BE2C (cell line): ENCODE measurements around the gene FGD4.
A peak's percentile ranks its signal among the peaks of the same experiment; 100 is the strongest.

Source experiments
- DNase-seq: peaks from one replicate; pipeline ENCODE4 v3.0.0-alpha.2; 2020
- H3K27me3 ChIP-seq: fragments of 250-450 bp; sonication (Bioruptor Pico); 2 replicates; pipeline ENCODE4 v1.5.1; 2020; ENCODE audit warnings: mild to moderate bottlenecking
- H3K36me3 ChIP-seq: fragments of 250-450 bp; sonication (Bioruptor Pico); 2 replicates; pipeline ENCODE4 v1.5.1; 2020; ENCODE audit warnings: mild to moderate bottlenecking
- H3K4me1 ChIP-seq: fragments of 250-450 bp; sonication (Bioruptor Pico); 2 replicates; pipeline ENCODE4 v1.5.1; 2020
- H3K4me3 ChIP-seq: 2 replicates; pipeline ENCODE4 v1.5.1; 2011; ENCODE audit warnings: low read depth, low read length
- H3K9me3 ChIP-seq: fragments of 250-450 bp; sonication (Bioruptor Pico); 2 replicates; pipeline ENCODE4 v1.5.1; 2020
- CTCF ChIP-seq: IDR thresholded peaks from 2 replicates; pipeline ENCODE4 v1.5.1; 2012; ENCODE audit warnings: mild to moderate bottlenecking, low read depth, low read length

The FGD4 gene

DNA sequence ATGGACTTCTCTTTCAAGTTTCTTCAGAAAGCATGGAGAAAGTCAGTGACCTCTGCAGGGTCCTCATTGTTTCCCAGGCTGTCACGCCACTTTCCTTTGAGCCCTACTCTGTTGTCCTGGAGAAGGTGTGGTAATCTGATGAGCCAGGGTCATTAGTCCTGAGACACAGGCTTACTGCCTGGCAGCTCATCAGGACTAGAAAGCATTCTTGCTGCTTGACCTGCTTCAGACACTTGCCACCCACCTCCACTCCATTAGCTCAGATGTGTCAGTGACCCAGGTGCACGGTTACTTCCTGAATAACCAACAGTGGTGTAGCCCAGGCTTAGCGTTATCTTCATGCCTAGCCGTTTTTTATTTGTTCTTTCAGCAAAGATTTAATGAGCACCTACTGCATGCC is 93.9 kb downstream of the FGD4 start:
- no peak for DNase-seq
- Histone ChIP-seq H3K27me3 (no peaks in the 10 kb centered on the region), H3K9me3 (no peaks in the 10 kb centered on the region), H3K4me3 (no peak overlapping the region), H3K36me3 (no peaks in the 10 kb centered on the region), H3K4me1 (no peaks in the 10 kb centered on the region)
- no peak for TF ChIP-seq CTCF

DNA sequence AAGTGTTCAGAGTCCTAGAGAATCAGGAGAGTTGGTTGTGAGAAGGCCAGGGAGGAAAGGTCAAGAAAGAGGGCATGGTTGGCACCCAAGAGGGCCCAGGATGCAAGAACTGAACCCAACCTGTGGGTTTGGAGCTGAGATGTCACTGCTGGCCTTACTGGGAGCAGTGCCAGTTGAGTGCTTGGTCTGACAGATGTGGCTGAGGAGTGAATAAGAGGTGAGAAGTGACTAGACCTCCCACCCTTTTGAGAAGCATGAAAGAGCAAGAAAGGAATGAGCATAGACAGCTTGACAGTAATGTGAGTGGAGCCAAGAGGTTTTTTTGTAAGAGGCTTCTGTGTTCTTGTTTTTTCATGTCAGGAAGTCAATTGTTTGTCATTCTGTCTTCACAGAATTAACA is 95.3 kb downstream of the FGD4 start:
- Histone ChIP-seq H3K9me3 (no peaks in the 10 kb centered on the region), H3K4me3 (no peak overlapping the region), H3K36me3 (no peaks in the 10 kb centered on the region), H3K4me1 (no peaks in the 10 kb centered on the region), H3K27me3 (no peaks in the 10 kb centered on the region)
- no peak for TF ChIP-seq CTCF
- no peak for DNase-seq

DNA sequence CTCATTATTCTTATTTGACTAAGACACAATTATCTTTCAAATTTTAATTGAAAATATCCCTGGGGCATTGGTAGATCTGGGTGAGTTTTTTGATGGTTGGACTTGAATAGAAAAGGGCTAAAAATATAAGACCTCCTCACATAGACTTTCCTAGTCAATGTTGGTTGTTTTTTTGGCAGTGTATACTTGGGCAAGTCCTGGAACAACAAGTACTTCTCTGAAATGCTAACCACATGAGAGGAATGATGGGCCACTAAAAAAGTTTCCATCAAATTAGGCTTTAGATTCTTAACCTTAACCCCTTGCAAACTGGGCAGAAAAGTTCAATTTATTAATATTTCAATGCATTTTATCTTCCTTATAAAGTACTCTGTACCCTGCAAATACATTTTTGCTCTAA is 97.6 kb downstream of the FGD4 start:
- no peak for DNase-seq
- no peak for TF ChIP-seq CTCF
- H3K4me1 ChIP-seq: peaks cover 7% of the 10 kb centered on the region; the same call in 1 of the 2 replicates
- H3K9me3 ChIP-seq: no peaks in the 10 kb centered on the region
- H3K36me3 ChIP-seq: no peaks in the 10 kb centered on the region
- no peak overlapping the region for H3K4me3 ChIP-seq
- H3K27me3 ChIP-seq: no peaks in the 10 kb centered on the region

GRCh38 chr12:32497864-32498263 is 98.5 kb downstream of the FGD4 start:
- no peaks in the 10 kb centered on the region for H3K36me3 ChIP-seq
- no peak for DNase-seq
- H3K9me3 ChIP-seq: no peaks in the 10 kb centered on the region; the same call in 1 of the 2 replicates
- H3K4me1 ChIP-seq: peaks cover 7% of the 10 kb centered on the region; the same call in 1 of the 2 replicates
- no peak overlapping the region for H3K4me3 ChIP-seq
- TF ChIP-seq CTCF: no peak
- no peaks in the 10 kb centered on the region for H3K27me3 ChIP-seq

GRCh38 chr12:32499048-32499447 is 99.7 kb downstream of the FGD4 start:
- no peak for DNase-seq
- Histone ChIP-seq H3K4me1 (peaks cover 7% of the 10 kb centered on the region; the same call in 1 of the 2 replicates), H3K27me3 (no peaks in the 10 kb centered on the region), H3K4me3 (no peak overlapping the region), H3K36me3 (no peaks in the 10 kb centered on the region), H3K9me3 (no peaks in the 10 kb centered on the region; the same call in 1 of the 2 replicates)
- no peak for TF ChIP-seq CTCF

DNA sequence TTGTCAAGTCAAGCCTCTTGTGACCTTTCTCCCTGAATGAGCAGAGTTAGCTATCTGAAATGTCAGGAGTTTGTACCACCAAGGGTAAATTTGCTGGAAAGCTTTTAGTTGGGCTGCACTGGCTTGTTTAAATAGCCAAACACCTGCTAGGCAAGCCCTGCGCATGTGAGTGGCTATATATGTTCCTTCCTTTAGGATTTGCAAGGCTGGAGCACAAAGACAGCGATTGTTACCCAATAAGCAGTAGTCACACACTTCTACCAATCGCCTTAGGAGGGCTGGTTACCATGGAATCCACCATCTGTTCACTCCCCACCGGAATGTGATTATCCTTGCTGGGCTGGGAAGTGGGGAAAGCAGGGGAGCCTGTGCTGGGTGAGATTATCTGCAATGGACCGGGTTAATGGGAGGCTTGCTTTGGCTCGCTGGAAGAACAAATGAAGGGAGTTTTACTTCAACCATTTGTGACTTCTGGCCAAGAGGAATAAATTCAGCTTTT is 102.5 kb downstream of the FGD4 start:
- peak; percentile 83 for DNase-seq

More for the DNA sequence above, 102.5 kb downstream of the FGD4 start:
- H3K27me3 ChIP-seq: no peaks in the 10 kb centered on the region
- no peak for TF ChIP-seq CTCF
- peak overlapping the region; percentile 77 for H3K4me3 ChIP-seq
- no peaks in the 10 kb centered on the region for H3K36me3 ChIP-seq
- no peaks in the 10 kb centered on the region; the same call in 1 of the 2 replicates for H3K9me3 ChIP-seq
- H3K4me1 ChIP-seq: peaks cover 7% of the 10 kb centered on the region; the same call in 1 of the 2 replicates
